HCT116 (cell line): ENCODE measurements around the gene BAD. TPM values are rescaled to one million over a fixed set of nuclear protein-coding genes. Genes with fewer than 3 reads are reported as not detected.

Source experiments
- ATAC-seq: fragments of 200-7000 bp; cut with Tn5 transposase; 2 replicates; pipeline ENCODE4 v1.9.1; 2020; ENCODE audit warnings: mild to moderate bottlenecking, moderate library complexity
- BruUV-seq: library from RNA; stranded (reverse); fragments of 400-500 nt; replicated peaks from 2 replicates; lab custom pipeline; 2021; lab: Mats Ljungman, UMichigan
- CTCF ChIA-PET: fragments of 300-600 bp; sonication (Branson Sonifier 250); formaldehyde crosslinking; loops from one replicate; lab custom pipeline; 2021; ENCODE audit warnings: antibody characterized with exemption; lab: Charles Lee
- POLR2A ChIA-PET: fragments of 300-600, 350-600 bp; sonication (Branson Sonifier 250); formaldehyde crosslinking; loops from one replicate; lab custom pipeline; 2021; ENCODE audit warnings: antibody characterized with exemption; lab: Charles Lee
- RAD21 ChIA-PET, 2 experiments: fragments of 300-600 bp; sonication (Branson Sonifier 250); formaldehyde crosslinking; loops; one replicate each; lab custom pipeline; 2023; ENCODE audit warnings: low total read pairs in 2 of 2; ENCODE audit not compliant: uncharacterized antibody in 2 of 2, unreplicated experiment in 2 of 2, low non-redundant PET in 1 of 2; lab: Charles Lee
- DNase-seq: peaks from one replicate; pipeline ENCODE4 v3.0.0-alpha.2; 2010; ENCODE audit warnings: low read depth, low spot score
- H2AFZ ChIP-seq: fragments of 200-600 bp; shearing (Covaris generic), sonication (generic); 2 replicates; pipeline ENCODE4 v1.6.1; 2017; ENCODE audit warnings: low read depth, mixed run types, mixed read lengths, antibody characterized with exemption, low read length; ENCODE audit not compliant: poor library complexity, severe bottlenecking
- H3K27ac ChIP-seq: 2 replicates; pipeline ENCODE4 v1.5.1; 2012; ENCODE audit warnings: low read depth, low read length
- H3K27me3 ChIP-seq: fragments of 200-600 bp; sonication (generic); 2 replicates; pipeline ENCODE4 v1.6.1; 2016; ENCODE audit warnings: mixed run types, low read length, mixed read lengths; ENCODE audit not compliant: insufficient read depth
- H3K36me3 ChIP-seq, 2 experiments: fragments of 200-500 bp in 1 of 2; fragments of 200-600 bp in 1 of 2; sonication (Bioruptor generic) in 1 of 2; sonication (generic) in 1 of 2; 2 replicates each; pipeline versions ENCODE4 v1.5.1 to v1.6.1; 2014 to 2016; ENCODE audit warnings: low read length in 2 of 2, inconsistent platforms in 1 of 2, mixed read lengths in 1 of 2, mixed run types in 1 of 2; ENCODE audit not compliant: insufficient read depth in 2 of 2, control insufficient read depth in 1 of 2
- H3K4me1 ChIP-seq, 2 experiments: fragments of 200-600 bp in 1 of 2; sonication (generic) in 1 of 2; 2 replicates each; pipeline versions ENCODE4 v1.5.1 to v1.6.1; 2012 to 2017; ENCODE audit warnings: low read length in 2 of 2, inconsistent platforms in 1 of 2, mild to moderate bottlenecking in 1 of 2, mixed read lengths in 1 of 2, mixed run types in 1 of 2, moderate library complexity in 1 of 2; ENCODE audit not compliant: insufficient read depth in 2 of 2, control insufficient read depth in 1 of 2
- H3K4me2 ChIP-seq: fragments of 200-600 bp; sonication (generic); 2 replicates; pipeline ENCODE4 v1.6.1; 2017; ENCODE audit warnings: mixed run types, low read length, mixed read lengths
- H3K4me3 ChIP-seq, 2 experiments: fragments of 200-600 bp in 1 of 2; sonication (generic) in 1 of 2; replicated peaks in 1 of 2; 2 replicates each; pipeline ENCODE4 v1.5.1; 2011 to 2016; ENCODE audit warnings: low read length in 2 of 2, control low read depth in 1 of 2, low read depth in 1 of 2, mild to moderate bottlenecking in 1 of 2, mixed read lengths in 1 of 2, mixed run types in 1 of 2
- H3K79me2 ChIP-seq: fragments of 200-600 bp; sonication (generic); 2 replicates; pipeline ENCODE4 v1.6.1; 2017; ENCODE audit warnings: mild to moderate bottlenecking, mixed run types, low read length, moderate library complexity, mixed read lengths; ENCODE audit not compliant: insufficient read depth
- H3K9ac ChIP-seq: fragments of 200-600 bp; sonication (generic); 2 replicates; pipeline ENCODE4 v1.6.1; 2016; ENCODE audit warnings: low read length, mixed read lengths
- H3K9me2 ChIP-seq: fragments of 200-600 bp; sonication (generic), shearing (Covaris generic); 2 replicates; pipeline ENCODE4 v1.6.1; 2017; ENCODE audit warnings: mixed run types, mild to moderate bottlenecking, moderate library complexity; ENCODE audit not compliant: insufficient read depth
- H3K9me3 ChIP-seq, 2 experiments: fragments of 200-500 bp in 1 of 2; fragments of 200-600 bp in 1 of 2; sonication (Bioruptor generic) in 1 of 2; sonication (generic) in 1 of 2; 2 replicates each; pipeline ENCODE4 v1.6.1; 2014 to 2017; ENCODE audit warnings: low read length in 2 of 2, mixed read lengths in 2 of 2, inconsistent platforms in 1 of 2, low read depth in 1 of 2, mild to moderate bottlenecking in 1 of 2, mixed run types in 1 of 2, moderate library complexity in 1 of 2; ENCODE audit not compliant: control insufficient read depth in 1 of 2, insufficient read depth in 1 of 2
- H4K20me1 ChIP-seq: fragments of 200-600 bp; sonication (generic), shearing (Covaris generic); 2 replicates; pipeline ENCODE4 v1.6.1; 2017; ENCODE audit warnings: mixed run types, mild to moderate bottlenecking, moderate library complexity; ENCODE audit not compliant: insufficient read depth
- ATF3 ChIP-seq: IDR thresholded peaks from 2 replicates; pipeline ENCODE4 v1.6.1; 2012
- CTCF ChIP-seq, 3 experiments: fragments of 200-600 bp in 1 of 3; sonication (generic) in 1 of 3; IDR thresholded peaks in 2 of 3; conservative IDR thresholded peaks in 1 of 3; 2 replicates each; pipeline ENCODE4 v1.5.1; 2012 to 2017; ENCODE audit warnings: low read depth in 2 of 3, low read length in 2 of 3, antibody characterized with exemption in 1 of 3, borderline replicate concordance in 1 of 3, control low read depth in 1 of 3, mild to moderate bottlenecking in 1 of 3, mixed read lengths in 1 of 3, mixed run types in 1 of 3, moderate library complexity in 1 of 3; ENCODE audit not compliant: insufficient read depth in 1 of 3
- EGR1 ChIP-seq: IDR thresholded peaks from 2 replicates; pipeline ENCODE4 v1.6.1; 2012; ENCODE audit warnings: low read depth
- ELF1 ChIP-seq: IDR thresholded peaks from 2 replicates; pipeline ENCODE4 v1.6.1; 2012; ENCODE audit warnings: low read depth, borderline replicate concordance
- EZH2 ChIP-seq: fragments of 200-600 bp; sonication (generic); IDR thresholded peaks from 2 replicates; pipeline ENCODE4 v1.6.1; 2017; ENCODE audit warnings: antibody characterized with exemption, mixed run types
- EZH2phosphoT487 ChIP-seq: fragments of 200-600 bp; IDR thresholded peaks from 2 replicates; pipeline ENCODE4 v1.6.1; 2018; ENCODE audit warnings: antibody characterized with exemption, borderline replicate concordance
- MAX ChIP-seq: IDR thresholded peaks from 2 replicates; pipeline ENCODE4 v1.6.1; 2012
- POLR2AphosphoS5 ChIP-seq: IDR thresholded peaks from 2 replicates; pipeline ENCODE4 v1.6.1; 2011; ENCODE audit warnings: mild to moderate bottlenecking, low read depth, low read length, moderate library complexity
- RAD21 ChIP-seq: IDR thresholded peaks from 2 replicates; pipeline ENCODE4 v1.6.1; 2012; ENCODE audit warnings: low read depth, mild to moderate bottlenecking
- REST ChIP-seq: IDR thresholded peaks from 2 replicates; pipeline ENCODE4 v1.6.1; 2012; ENCODE audit warnings: low read depth
- SIN3A ChIP-seq: IDR thresholded peaks from 2 replicates; pipeline ENCODE4 v1.6.1; 2012; ENCODE audit warnings: low read depth
- SP1 ChIP-seq: IDR thresholded peaks from 2 replicates; pipeline ENCODE4 v1.6.1; 2012; ENCODE audit warnings: low read depth
- SRF ChIP-seq: IDR thresholded peaks from 2 replicates; pipeline ENCODE4 v1.6.1; 2012; ENCODE audit warnings: low read depth
- TCF7L2 ChIP-seq: IDR thresholded peaks from 2 replicates; pipeline ENCODE4 v1.7.0; 2011; ENCODE audit warnings: borderline replicate concordance, inconsistent platforms; ENCODE audit not compliant: insufficient read depth, insufficient read length; ENCODE audit errors: extremely low read depth
- YY1 ChIP-seq: IDR thresholded peaks from 2 replicates; pipeline ENCODE4 v1.6.1; 2011; ENCODE audit warnings: low read length, low read depth, moderate library complexity, mild to moderate bottlenecking; ENCODE audit not compliant: insufficient replicate concordance; ENCODE audit errors: extremely low read depth
- ZBTB33 ChIP-seq: IDR thresholded peaks from 2 replicates; pipeline ENCODE4 v1.6.1; 2011; ENCODE audit warnings: mild to moderate bottlenecking, low read length, moderate library complexity; ENCODE audit not compliant: insufficient replicate concordance; ENCODE audit errors: extremely low read depth
- ZFX ChIP-seq: fragments of 450-650 bp; IDR thresholded peaks from 2 replicates; pipeline ENCODE4 v1.6.1; 2017
- intact Hi-C: fragments of 100-400 bp; cut with micrococcal nuclease; formaldehyde crosslinking; loops from 2 replicates; pipeline ENCODE4 v1.10.0; 2022
- total RNA-seq: library from RNA; stranded (reverse); gene quantifications from one replicate; pipeline ENCODE4 v1.2.1, GENCODE V29; 2021; ENCODE audit not compliant: unreplicated experiment

BAD gene
- total RNA-seq, 1 experiment from 2014 or later: 51.9 TPM

GRCh38 chr11:64262271-64263002 lies 22.0 kb downstream of the BAD start:
- TF ChIP-seq CTCF (IDR thresholded peaks at IDR 0.05 in 2 of 3, conservative IDR thresholded peaks at IDR 0.05 in 1 of 3; ENCODE audit: borderline replicate concordance in 1 of 3, insufficient read depth in 1 of 3, low read depth in 2 of 3, low read length in 2 of 3) (no peak), ZFX (no peak), MAX (no peak), TCF7L2 (no peak), SRF (no peak), ZBTB33 (no peak), EZH2 (no peak), SP1 (no peak), ELF1 (no peak), YY1 (no peak), RAD21 (no peak), REST (no peak), SIN3A (no peak), ATF3 (no peak), EGR1 (no peak), EZH2phosphoT487 (no peak), POLR2AphosphoS5 (no peak)
- Histone ChIP-seq H3K27me3 (no peaks in the 10 kb centered on the region), H3K9ac (no peak overlapping the region), H3K79me2 (peaks cover 6% of the 10 kb centered on the region; the same call in 1 of the 2 replicates), H3K4me3 (no peak overlapping the region), H3K9me2 (no peaks in the 10 kb centered on the region), H3K27ac (no peak overlapping the region; the same call in 1 of the 2 replicates), H3K9me3 (no peaks in the 10 kb centered on the region), H3K4me2 (no peak overlapping the region), H3K4me1 (peaks cover 0 to 1% of the 10 kb centered on the region in 2 experiments; a peak in 2 of 4 replicates), H3K36me3 (peaks cover 19 to 54% of the 10 kb centered on the region in 2 experiments; a peak in 3 of 4 replicates), H2AFZ (no peak overlapping the region), H4K20me1 (no peaks in the 10 kb centered on the region)
- intact Hi-C loops: no loop called here
- POLR2A ChIA-PET: interaction anchor here (0.9 to 1.3 kb wide), 3 partner anchors 8 to 93 kb away, joined by 3 to 5 read pairs (median 3); no protein-coding TSS in a partner anchor
- DNase-seq (no peak), ATAC-seq (no peak)
- CTCF ChIA-PET: no interaction called here
- BruUV-seq: no TSS peak
- RAD21 ChIA-PET: no interaction called here
